HG03280 (cell line): Measurements from ENCODE around the gene ACO2.
"Not testable (repeated sequence)": the region's sequence is repeated elsewhere in the genome, so short reads cannot be mapped to it uniquely, and the experiment has no call there.

ENCODE experiments used
- ATAC-seq: cut with Tn5 transposase; IDR thresholded peaks from one replicate; pipeline ENCODE4 v1.9.1; 2021; ENCODE audit warnings: mild to moderate bottlenecking, moderate library complexity; ENCODE audit not compliant: unreplicated experiment

The ACO2 gene

DNA sequence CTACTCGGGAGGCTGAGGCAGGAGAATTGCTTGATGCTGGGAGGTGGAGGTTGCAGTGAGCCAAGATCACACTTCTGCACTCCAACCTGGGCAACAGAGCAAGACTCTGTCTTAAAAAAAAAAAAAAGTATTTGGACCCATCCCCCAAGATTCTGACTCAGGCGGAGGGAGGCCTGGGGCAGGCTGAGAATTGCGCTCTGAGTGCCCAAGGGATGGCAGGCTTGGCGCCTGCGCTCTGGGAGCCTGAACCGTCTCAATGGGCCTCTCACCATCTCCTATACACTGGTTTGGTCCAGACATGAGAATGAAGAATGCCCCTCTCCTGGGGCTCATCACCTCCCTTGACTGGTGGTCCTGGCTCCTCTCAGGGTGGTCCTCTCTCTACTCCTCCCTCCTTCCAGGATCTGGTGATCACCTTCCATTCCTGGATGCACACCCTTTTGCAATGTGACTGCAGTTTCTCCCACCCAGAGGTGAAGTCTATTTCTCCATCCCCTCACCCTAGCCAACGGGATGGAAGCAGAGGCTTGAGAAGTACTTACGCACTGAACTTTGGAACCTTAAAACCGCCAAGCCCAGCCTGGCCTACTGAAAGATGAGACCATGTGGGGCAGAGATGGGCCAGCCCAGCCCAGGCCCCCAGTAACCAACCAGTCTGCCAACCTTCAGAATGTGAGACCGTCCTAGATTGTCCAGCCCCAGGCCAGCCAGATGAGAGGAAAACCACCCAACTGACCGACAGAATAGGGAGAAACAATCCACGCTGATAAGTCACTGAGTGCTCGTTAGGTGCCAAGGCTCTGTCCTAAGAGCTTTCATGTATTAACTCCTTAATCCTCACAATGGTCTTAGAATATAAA is 70.5 kb downstream of the ACO2 start:
- no peak for ATAC-seq

DNA sequence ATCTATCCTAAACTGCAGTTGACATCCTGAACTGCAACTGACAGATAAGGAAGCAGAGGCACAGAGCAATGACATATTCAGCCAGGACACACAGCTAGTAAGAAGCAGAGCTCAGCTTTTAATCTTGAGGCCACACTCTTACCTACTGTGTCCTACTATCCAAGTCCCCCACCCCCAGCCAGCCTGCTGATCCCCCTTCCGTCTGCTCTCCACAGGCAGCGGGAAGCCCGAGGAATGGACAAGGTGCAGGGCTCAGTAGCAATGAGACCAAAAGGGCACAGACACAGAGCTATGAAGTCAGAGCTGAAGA is 71.0 kb downstream of the ACO2 start:
- ATAC-seq, result no peak

DNA sequence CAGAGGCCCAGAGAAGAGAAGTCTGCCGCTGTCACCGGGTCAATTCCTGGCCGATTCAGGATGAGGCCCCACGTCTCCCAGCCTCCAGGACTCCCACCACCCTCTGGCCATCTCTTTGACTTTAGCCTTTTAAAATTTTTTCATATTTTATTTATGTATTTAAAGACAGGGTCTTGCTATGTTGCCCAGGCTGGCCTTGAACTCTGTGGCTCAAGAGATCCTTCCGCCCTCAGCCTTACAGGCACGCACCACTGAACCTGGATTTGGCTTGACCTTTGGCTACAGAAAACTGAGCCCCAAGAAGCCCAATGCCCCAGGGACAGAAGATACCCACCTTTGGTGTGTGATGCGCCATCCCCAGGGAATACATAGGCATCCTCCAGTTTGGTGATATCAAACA is 71.4 kb downstream of the ACO2 start:
- no peak for ATAC-seq

DNA sequence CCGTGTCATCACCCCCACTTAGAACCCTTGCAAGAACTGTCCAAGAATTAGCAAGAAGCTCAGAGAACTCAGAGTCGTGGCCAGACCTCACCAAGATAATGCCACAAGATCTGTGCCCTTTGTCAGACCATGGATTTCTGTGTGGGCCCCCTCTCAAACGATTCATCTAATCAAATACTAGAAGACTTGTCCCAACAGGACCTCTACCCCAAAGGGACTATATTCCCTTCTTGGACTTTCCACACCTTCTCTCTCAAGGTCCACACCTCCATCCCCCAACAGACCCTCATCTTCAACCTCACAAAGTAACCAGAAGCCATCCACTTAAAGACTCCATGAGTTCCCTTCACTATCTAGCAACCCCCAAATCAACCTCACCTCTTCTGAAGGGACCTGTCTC is 72.6 kb downstream of the ACO2 start:
- no peak for ATAC-seq

DNA sequence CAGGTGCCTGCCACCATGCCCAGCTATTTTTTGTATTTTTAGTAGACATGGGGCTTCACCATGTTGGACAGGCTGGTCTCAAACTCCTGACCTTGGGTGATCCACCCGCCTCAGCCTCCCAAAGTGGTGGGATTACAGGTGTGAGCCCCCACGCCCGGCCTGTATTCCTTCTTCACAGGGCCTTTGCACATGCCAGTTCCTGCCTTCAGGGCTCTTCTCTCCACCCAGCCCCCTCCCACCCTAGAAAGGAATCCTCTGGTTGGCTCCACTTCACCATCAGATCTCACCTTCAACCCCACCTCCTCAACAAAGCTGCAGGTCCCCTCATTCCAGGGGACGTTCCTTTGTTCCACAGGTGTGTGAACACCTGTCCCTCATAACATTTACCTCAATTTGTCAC is 73.3 kb downstream of the ACO2 start:
- ATAC-seq, result no peak

DNA sequence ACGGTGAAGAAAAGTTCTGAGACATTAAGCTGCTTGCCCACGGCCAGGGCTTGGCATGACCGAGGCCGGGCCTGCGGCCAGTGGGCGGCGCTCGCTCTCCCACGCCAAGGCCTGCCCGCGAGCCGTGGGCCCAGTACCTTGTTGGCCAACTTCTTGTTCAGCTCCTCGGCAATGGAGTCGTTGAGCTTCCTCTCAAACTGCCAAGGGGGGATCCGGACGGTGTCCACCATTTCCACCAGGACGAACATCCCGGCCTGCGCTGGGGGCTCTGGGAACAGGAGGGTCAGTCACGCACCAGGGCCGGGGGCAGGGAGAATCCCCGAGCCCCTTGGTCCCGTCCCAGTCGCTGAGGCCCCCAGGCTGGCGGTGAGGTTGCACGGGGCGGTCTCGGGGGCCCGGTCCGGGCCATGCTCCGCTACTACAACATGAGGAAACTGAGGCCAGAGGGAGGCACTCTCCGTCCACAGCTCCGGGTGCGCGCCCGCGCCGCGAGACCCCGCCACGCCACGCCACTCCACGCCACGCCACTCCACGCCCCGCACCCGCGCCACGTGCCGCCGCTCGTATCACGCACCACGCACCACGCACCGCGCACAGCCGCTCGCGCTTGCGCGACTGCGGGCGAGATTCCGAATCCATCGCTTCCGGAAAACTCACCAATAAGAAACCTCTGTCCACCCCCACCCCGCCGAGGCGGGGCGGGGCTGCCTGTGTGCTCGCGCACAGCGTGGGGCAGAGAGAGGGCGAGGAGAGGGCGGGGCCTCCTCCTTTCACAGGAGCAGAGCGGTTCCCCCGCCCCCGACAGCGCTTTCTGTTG is 75.1 kb downstream of the ACO2 start, which contains the start of gene POLR3H:
Gene POLR3H, minus strand, starts transcription at position 617 of the 817 bp plus-strand sequence. Its CDS starts 369 bp downstream, at position 248.
- ATAC-seq, result peak; percentile 88

DNA sequence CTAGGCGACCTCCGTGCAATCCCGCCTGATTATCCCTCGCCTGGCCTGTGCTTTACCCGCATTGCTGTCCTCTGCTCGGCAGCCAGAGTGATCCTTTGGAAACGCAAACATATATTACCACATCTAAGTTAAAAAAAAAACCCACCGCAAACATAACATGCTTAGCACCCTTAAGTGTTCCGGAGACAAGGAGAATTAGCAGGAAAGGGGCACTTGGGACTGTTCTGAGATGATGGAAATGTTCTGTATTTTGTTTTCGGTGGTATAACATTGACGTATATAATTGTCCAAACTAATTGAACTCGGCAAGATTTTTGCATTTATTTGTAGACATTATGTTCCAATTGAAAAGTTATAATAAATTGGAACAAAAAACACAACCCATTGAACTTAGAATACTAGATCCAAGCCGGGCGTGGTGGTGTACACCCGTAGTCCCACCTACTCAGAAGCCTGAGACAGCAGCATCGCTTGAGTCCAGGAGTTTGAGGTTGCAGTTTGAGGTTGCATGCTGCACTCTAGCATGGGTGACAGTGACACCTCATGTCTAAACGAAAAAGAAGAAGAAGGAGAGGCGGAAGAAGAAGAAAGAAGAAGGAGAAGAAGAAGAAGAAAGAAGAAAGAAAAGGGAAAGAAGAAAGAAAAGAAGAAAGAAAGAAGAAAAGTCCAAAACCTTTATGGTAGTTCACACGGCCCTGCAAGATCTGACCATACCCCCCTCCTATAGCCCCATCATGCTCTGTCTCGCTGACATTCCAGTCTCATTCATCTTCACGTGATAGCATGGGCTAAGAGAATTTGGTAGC is 76.0 kb downstream of the ACO2 start:
- no peak for ATAC-seq

DNA sequence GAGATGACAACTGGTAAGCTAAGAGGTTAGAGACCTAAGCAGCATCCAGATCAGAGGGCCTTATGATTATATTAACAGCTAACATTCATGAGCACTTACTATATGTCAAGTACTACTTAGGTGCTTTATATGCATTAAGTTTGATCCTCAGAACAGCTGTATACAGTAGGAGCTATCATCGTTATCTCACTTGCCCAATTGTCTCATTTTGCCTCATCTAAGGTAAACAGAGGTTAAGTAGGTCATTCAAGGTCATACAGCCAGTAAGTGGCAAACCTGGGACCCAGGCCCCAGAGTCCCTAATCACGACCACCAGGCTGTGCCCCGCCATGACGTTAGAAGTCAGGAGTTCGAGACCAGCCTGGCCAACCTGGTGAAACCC is 79.9 kb downstream of the ACO2 start:
- ATAC-seq, result no peak

DNA sequence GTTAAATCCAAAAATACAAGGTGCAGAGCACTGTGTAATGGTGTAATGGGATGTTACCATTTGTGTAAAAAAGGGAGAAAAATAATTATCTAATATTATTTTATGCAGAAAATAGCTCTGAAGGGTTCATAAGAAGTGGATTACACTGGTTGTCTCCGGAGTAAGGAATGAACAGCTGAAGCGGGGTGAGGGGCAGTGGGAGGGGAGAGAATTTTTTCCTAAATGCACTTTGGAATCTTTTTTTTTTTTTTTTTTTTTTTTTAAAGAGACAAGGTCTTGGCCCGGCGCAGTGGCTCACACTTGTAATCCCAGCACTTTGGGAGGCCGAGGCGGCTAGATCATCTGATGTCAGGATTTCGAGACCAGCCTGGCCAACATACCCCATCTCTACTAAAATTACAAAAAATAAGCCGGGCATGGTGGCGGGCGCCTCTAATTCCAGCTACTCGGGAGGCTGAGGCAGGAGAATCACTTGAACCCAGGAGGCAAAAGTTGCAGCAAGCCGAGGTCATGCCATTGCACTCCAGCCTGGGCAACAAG is 82.1 kb downstream of the ACO2 start:
- no peak for ATAC-seq

DNA sequence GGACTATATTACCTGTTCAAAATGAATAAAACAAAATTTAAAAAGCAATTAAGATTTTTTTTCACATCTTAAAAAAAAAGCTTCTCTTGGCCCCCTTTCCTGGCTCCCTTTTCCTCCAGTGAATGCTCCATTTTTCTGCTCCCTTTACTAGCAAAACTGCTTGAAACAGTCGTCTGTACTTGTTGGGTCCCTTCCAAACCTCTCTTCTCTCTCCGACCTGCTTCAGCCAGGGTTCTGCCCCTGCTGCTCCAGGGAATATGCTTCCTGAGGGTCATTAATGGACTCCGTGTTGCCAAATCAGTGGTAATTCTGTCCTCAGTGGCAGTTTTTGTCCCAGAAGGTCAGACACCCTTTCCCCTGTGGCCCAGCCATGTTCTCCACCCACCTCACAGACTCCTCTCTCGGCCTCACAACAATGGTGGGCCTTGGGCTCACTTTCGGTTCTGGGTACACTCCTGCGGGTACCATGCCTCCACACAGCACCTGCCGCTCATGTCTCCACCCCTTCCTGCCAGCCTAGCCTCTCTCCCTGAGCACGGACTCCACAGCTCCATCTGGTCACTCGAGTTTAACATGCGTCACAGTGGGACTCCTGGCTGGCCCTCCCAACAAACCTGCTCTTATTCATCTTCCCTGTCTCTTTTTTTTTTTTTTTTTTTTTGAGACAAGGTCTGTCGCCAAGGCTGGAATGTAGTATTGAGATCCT is 83.1 kb downstream of the ACO2 start:
- no peak for ATAC-seq

DNA sequence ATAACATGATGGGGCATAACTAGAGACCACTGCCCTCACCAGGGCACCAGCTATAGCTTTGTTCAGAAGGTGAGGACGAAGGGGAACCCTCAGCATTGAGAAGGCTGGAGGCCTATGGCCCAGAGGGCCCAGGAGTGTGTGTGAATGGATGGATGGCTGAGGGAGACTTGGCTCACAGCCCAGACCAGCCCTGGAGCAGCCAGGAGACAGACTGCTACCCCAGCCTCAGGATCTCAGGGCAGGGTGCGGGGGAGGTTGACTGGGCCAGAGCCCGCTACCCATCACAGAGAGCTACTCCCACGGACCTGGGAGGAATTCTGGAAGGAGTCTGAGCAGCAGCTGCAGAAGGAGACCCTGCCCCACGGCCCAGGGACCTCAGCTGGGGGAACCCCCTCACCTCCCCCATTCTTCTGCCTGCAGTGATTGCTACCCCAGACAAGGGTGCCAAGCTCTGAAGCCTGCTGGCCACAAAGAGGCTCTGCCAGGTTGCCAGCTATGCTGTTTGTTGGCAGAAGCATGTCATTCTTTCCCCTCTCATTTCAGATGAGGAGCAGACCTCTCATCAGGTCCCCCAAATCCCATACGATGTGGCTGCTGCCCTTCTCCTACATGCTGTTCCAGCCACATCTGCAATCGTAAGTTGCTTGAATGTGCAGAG is 86.5 kb downstream of the ACO2 start:
- no peak for ATAC-seq

DNA sequence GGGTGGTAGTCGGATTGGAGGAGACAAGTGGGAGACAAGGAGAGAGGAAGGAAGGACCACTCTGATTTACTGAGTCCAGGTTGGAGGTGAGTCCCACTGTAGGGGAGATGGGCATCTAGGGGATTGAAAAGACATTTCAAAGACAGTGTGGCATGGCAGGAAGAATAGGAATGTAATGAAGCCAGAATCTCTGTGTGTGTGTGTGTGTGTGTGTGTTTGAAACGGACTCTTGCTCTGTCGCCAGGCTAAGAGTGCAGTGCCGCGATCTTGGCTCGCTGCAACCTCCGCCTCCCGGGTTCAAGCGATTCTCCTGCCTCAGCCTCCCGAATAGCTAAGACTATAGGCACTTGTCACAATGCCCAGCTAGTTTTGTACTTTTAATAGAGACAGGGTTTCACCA is 87.6 kb downstream of the ACO2 start:
- ATAC-seq, result no peak

DNA sequence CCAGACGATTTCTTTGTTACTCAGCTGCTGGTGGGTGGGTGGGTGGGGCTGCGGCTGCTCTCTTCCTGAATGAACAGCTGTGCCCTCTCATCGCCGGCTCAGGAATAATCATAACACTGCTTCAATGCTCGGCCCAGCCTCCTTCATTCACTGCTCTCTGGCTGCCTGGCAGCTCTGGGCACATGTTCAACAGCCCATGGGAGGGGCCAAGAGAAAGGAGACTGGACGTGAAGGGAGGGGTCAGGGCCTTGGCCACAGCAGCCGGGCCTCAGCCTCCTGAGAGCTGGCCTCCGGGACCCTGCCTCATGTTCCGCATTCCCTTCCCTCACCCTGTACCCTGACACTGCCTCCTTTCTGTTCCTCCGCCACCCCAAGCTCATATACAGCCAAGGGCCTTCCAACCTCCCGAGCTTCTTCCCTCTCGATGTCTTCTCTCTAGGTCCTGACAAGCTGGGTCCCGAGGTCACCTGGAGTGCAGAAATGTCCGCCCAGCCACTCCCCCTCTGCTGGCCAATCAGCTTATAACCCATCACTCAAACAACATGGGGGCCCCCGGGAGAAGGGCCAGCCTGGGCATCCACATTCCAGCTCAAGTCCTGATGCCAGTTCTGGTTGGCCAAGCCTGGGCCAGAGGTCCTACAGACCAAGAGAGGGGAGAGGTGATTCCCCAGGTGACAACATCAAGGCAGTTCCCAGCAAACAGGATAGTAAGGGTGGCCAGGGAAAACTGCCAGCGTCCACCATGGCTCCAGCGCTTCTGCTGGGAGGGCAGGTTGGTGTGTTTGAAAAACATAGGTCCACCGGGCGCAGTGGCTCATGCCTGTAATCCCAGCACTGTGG is 88.7 kb downstream of the ACO2 start:
- no peak for ATAC-seq

DNA sequence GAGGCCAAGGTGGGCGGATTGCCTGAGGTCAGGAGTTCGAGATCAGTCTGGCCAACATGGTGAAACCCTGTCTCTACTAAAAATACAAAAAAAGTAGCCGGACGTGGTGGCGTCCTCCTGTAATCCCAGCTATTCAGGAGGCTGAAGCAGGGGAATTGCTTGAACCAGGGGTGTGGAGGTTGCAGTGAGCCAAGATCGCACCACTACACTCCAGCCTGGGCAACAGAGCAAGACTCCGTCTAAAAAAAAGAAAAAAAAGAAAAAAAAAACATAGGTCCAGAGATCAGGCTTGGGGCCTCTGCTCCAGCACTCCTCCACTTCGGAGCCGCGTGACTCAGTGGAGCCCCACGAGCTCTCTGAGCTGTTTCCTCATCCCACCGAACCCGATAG is 89.3 kb downstream of the ACO2 start:
- not testable (repeated sequence) for ATAC-seq

DNA sequence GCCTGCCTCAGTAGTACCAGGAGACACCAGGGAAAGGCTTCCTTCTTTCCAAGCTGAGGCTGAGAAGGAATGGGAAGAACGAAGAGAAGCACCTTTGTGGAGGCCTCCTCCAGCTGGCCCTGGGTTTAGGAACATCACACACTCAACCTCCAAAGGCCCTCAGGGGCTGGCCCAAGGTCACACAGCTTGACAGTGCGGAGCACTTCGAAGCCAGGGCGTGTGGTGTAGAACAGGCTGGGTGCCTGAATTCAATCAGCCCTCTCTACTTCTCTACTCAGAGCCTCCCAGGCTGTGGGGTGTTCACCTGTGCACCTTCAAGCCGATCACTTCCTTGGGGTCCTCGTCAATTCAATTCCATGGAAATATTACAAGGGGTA is 91.2 kb downstream of the ACO2 start:
- no peak for ATAC-seq

DNA sequence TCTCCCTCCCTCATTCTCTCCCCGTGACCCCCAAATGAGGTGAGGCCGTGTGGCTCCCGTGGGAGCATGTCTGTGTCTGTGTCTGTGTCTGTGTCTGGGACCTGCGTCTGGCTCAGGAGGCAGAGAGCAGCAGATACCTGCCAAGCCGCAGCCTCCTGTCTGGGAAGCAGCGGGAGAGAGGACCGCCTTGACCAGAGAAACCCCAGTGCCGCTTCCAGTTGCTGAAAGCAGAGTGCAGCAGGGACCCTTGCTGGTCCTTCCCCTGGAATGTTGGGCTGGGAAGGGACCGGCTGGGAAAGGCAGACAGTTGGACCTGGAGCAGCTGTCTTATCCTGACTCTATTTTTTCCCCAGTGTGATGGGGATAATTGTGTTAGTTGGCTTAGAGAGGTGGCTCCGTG is 92.4 kb downstream of the ACO2 start:
- no peak for ATAC-seq

DNA sequence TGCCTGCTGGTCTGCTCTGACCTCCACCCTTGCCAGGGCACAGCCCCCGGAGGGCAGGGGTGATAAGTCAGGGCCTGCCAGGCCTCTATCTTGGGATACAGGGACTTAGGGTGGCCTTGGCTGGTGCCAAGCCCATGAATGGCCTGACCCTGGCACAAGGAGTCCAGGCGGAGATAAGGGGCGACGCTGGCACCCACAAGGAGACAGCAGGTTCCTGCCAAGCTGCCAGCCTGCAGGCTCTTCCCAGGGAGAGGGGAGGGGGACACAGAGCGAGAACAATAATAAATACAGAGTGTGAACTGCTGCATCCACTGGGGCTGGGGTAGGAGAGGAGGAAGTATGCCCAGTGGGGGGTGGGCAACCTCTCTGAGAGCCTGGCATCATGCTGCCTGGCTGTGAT is 92.9 kb downstream of the ACO2 start:
- ATAC-seq, result no peak

DNA sequence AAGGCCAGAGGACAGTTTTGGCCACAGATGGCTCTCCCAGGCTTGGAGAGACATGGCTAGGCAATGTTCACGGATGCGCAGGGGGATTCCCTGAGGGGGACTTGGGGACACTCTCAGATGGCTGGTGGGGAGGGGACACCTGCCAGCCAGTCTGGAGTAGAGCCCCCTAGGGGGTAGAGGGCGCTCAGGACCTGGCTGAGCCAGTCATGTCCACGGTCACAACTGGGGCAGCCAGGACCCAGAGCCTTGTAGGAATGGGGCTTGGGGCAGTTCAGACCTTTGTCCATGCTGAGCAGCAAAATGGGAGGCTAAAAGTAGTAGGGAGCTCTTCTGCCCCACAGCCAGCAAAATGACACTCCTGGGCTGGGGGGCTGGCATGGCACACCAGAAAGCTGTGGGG is 93.5 kb downstream of the ACO2 start:
- ATAC-seq, result no peak

DNA sequence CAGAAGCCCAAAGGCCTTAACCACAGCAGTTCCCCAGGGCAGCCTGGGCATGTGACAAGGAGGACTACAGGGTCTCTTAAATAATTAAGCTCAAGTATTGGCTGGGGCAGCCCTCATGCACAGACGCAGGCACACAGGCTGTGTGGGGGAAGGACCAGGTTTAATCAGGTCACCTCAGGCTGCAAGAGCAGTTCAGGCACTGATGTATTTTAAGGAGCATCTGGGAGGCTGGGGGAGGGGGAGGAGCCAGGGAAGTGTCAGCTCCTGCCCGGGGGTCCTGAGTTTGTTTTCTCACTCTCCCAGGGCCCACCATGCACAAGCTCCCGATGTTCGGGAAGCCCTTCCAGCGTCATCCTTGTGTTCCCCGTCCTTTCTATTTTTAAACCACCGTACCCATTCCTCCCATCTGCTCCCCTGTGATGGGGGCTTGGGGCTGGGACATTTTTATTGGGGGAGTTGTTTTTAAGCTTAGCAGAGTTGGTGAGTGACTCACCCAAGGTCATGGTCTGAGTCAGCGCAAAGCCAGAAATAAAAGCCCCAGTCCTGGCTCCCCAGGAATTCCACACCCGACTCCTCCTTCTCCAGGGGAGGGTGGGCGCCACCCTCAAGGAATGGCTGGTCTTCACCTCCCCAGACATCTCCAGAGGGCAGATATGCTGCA is 94.3 kb downstream of the ACO2 start:
- ATAC-seq, result no peak
